Uterus (tissue), 4 donors: ENCODE results near the gene CALHM6. TPM values are rescaled to one million over a fixed set of nuclear protein-coding genes. Genes with fewer than 3 reads are reported as not detected.
A peak's percentile ranks its signal among the peaks of the same experiment; 100 is the strongest.

ENCODE experiments used
- DNase-seq, 2 donors: peaks; one replicate each; pipeline ENCODE4 v3.0.0-alpha.2; 2019 to 2020
- H3K27ac ChIP-seq, 2 donors: fragments of 200-600 bp; sonication (generic); 1 replicate in 1 of 2; 2 replicates in 1 of 2; pipeline ENCODE4 v1.5.1; 2016 to 2018
- H3K27me3 ChIP-seq, 2 donors: fragments of 200-600 bp; sonication (generic); one replicate each; pipeline ENCODE4 v1.5.1; 2018 to 2019; ENCODE audit warnings: control low read depth in 1 of 2
- H3K36me3 ChIP-seq, 2 donors: fragments of 200-600 bp; sonication (generic); one replicate each; pipeline ENCODE4 v1.5.1; 2019; ENCODE audit warnings: control low read depth in 1 of 2
- H3K4me1 ChIP-seq, 2 donors: fragments of 200-600 bp; sonication (generic); one replicate each; pipeline ENCODE4 v1.5.1; 2018 to 2019; ENCODE audit warnings: control low read depth in 1 of 2
- H3K4me3 ChIP-seq, 2 donors: fragments of 200-600 bp; sonication (generic); 1 replicate in 1 of 2; 2 replicates in 1 of 2; pipeline ENCODE4 v1.5.1; 2018 to 2019; ENCODE audit warnings: mild to moderate bottlenecking in 1 of 2
- H3K9me3 ChIP-seq, 2 donors: fragments of 200-600 bp; sonication (generic); one replicate each; pipeline ENCODE4 v1.5.1; 2019; ENCODE audit warnings: control low read depth in 1 of 2
- CTCF ChIP-seq, 4 experiments: fragments of 200-600 bp in 2 of 4; fragments of 450-650 bp in 2 of 4; sonication (generic) in 2 of 4; IDR thresholded peaks; one replicate each; pipeline ENCODE4 v1.5.1; 2016 to 2019; ENCODE audit warnings: antibody characterized with exemption in 4 of 4, mild to moderate bottlenecking in 2 of 4, moderate library complexity in 1 of 4
- POLR2A ChIP-seq, 2 donors: fragments of 450-650 bp; IDR thresholded peaks; one replicate each; pipeline ENCODE4 v1.6.1; 2016; ENCODE audit warnings: antibody characterized with exemption in 2 of 2, mild to moderate bottlenecking in 1 of 2, moderate library complexity in 1 of 2
- intact Hi-C: fragments of 100-400 bp; cut with DNase I; formaldehyde crosslinking; loops from one replicate; pipeline ENCODE4 v1.15.1; 2023; ENCODE audit warnings: low total_unique reads
- total RNA-seq, 4 donors: library from RNA; depleted of rRNA in 3 of 4; stranded (reverse); fragments of >200 nt in 3 of 4; gene quantifications; one replicate each; pipeline versions ENCODE4 v1.1.0 to v1.2.4, GENCODE V29; 2014 to 2023
- donor health status: DM: yes; HTN: yes; CAD: no.

Gene CALHM6
- 1 to 10 TPM in 2 of 4 donors, not detected in 2; 3.9 to 7.6 TPM for total RNA-seq

- Histone ChIP-seq H3K27me3 (peaks cover 0 to 16% of the 10 kb centered on the region in 2 donors), H3K27ac (no peak within 1 kb of the TSS), H3K36me3 (no peaks in the 10 kb centered on the region), H3K4me1 (no peaks in the 10 kb centered on the region), H3K4me3 (peak within 1 kb of the TSS in 1 of 2 donors; percentile 37), H3K9me3 (no peaks in the 10 kb centered on the region)
- intact Hi-C loops: no loop called here
- no peak for DNase-seq
- TF ChIP-seq CTCF (IDR thresholded peaks at IDR 0.05): no peak
- no peak for TF ChIP-seq POLR2A (IDR thresholded peaks at IDR 0.05)
These were observed at the start of gene CALHM6 for GRCh38 chr6:116461331-116461931. Gene CALHM6, plus strand, starts transcription at chr6:116461375. Its CDS starts 555 bp downstream, at chr6:116461930.

- no peaks in the 10 kb centered on the region for H3K9me3 ChIP-seq
- peaks cover 0 to 5% of the 10 kb centered on the region in 2 donors for H3K4me1 ChIP-seq
- no peak overlapping the region for H3K4me3 ChIP-seq
- H3K27ac ChIP-seq: no peak overlapping the region
- no peaks in the 10 kb centered on the region for H3K36me3 ChIP-seq
- DNase-seq: no peak
- TF ChIP-seq CTCF (IDR thresholded peaks at IDR 0.05): no peak
- TF ChIP-seq POLR2A (IDR thresholded peaks at IDR 0.05): no peak
- H3K27me3 ChIP-seq: no peaks in the 10 kb centered on the region
- intact Hi-C loops: no loop called here
These were observed 48.9 kb upstream of the CALHM6 start for GRCh38 chr6:116412270-116412669.

- Histone ChIP-seq H3K9me3 (no peaks in the 10 kb centered on the region), H3K27ac (no peak overlapping the region), H3K4me1 (peaks cover 0 to 5% of the 10 kb centered on the region in 2 donors), H3K4me3 (no peak overlapping the region), H3K36me3 (no peaks in the 10 kb centered on the region), H3K27me3 (no peaks in the 10 kb centered on the region)
- TF ChIP-seq CTCF (IDR thresholded peaks at IDR 0.05): no peak
- no peak for TF ChIP-seq POLR2A (IDR thresholded peaks at IDR 0.05)
- no peak for DNase-seq
- intact Hi-C loops: no loop called here
These were observed 47.8 kb upstream of the CALHM6 start for GRCh38 chr6:116413357-116413756.

GRCh38 chr6:116417661-116418060 lies 43.5 kb upstream of the CALHM6 start:
- Histone ChIP-seq H3K36me3 (no peaks in the 10 kb centered on the region), H3K4me1 (no peaks in the 10 kb centered on the region), H3K9me3 (no peaks in the 10 kb centered on the region), H3K27me3 (no peaks in the 10 kb centered on the region), H3K4me3 (no peak overlapping the region), H3K27ac (no peak overlapping the region)
- TF ChIP-seq CTCF (IDR thresholded peaks at IDR 0.05) (no peak), POLR2A (IDR thresholded peaks at IDR 0.05) (no peak)
- intact Hi-C loops: no loop called here
- DNase-seq: no peak

GRCh38 chr6:116419069-116419786 lies 41.9 kb upstream of the CALHM6 start:
- intact Hi-C loops: no loop called here
- Histone ChIP-seq H3K4me1 (no peaks in the 10 kb centered on the region), H3K27ac (no peak overlapping the region), H3K9me3 (no peaks in the 10 kb centered on the region), H3K4me3 (no peak overlapping the region), H3K27me3 (no peaks in the 10 kb centered on the region), H3K36me3 (no peaks in the 10 kb centered on the region)
- TF ChIP-seq POLR2A (IDR thresholded peaks at IDR 0.05): no peak
- TF ChIP-seq CTCF (IDR thresholded peaks at IDR 0.05): no peak
- no peak for DNase-seq
